MM.1S (cell line): ENCODE data around the gene DCTN3.

Experiments
- DNase-seq: peaks from one replicate; pipeline ENCODE4 v3.0.0-alpha.2; 2015
- H2AFZ ChIP-seq: fragments of 300-600 bp; sonication (generic); 2 replicates; pipeline ENCODE4 v1.6.0; 2016; ENCODE audit warnings: antibody characterized with exemption, low read length
- H3F3A ChIP-seq: fragments of 300-600 bp; sonication (generic); 2 replicates; pipeline ENCODE4 v1.6.1; 2016; ENCODE audit warnings: mild to moderate bottlenecking, antibody characterized with exemption, low read length, moderate library complexity, mixed read lengths; ENCODE audit not compliant: insufficient read depth
- H3K27ac ChIP-seq: fragments of 300-600 bp; sonication (generic); 2 replicates; pipeline ENCODE4 v1.5.1; 2016; ENCODE audit warnings: mild to moderate bottlenecking, low read length
- H3K27me3 ChIP-seq: fragments of 300-600 bp; sonication (generic); replicated peaks from 2 replicates; pipeline ENCODE4 v1.6.0; 2016; ENCODE audit warnings: low read length; ENCODE audit not compliant: insufficient read depth
- H3K36me3 ChIP-seq: fragments of 300-600 bp; sonication (generic); replicated peaks from 2 replicates; pipeline ENCODE4 v1.6.1; 2016; ENCODE audit warnings: mild to moderate bottlenecking, low read length, mixed read lengths; ENCODE audit not compliant: insufficient read depth
- H3K4me1 ChIP-seq: fragments of 300-600 bp; sonication (generic); 2 replicates; pipeline ENCODE4 v1.6.1; 2016; ENCODE audit warnings: low read length, mixed read lengths
- H3K4me2 ChIP-seq: fragments of 300-600 bp; sonication (generic); 2 replicates; pipeline ENCODE4 v1.6.0; 2016; ENCODE audit warnings: low read depth, low read length
- H3K4me3 ChIP-seq: fragments of 300-600 bp; sonication (generic); 2 replicates; pipeline ENCODE4 v1.5.1; 2016; ENCODE audit warnings: low read length, mixed read lengths
- H3K79me2 ChIP-seq: fragments of 300-600 bp; sonication (generic); 2 replicates; pipeline ENCODE4 v1.6.1; 2016; ENCODE audit warnings: mixed run types, low read length, mixed read lengths
- H3K9ac ChIP-seq: fragments of 300-600 bp; sonication (generic); 2 replicates; pipeline ENCODE4 v1.6.1; 2016; ENCODE audit warnings: low read length, mixed read lengths
- H3K9me2 ChIP-seq: fragments of 300-600 bp; sonication (generic); replicated peaks from 2 replicates; pipeline ENCODE4 v1.6.1; 2016; ENCODE audit warnings: mild to moderate bottlenecking, low read length, mixed read lengths; ENCODE audit not compliant: insufficient read depth
- H3K9me3 ChIP-seq: fragments of 300-600 bp; sonication (generic); replicated peaks from 2 replicates; pipeline ENCODE4 v1.6.1; 2016; ENCODE audit warnings: mild to moderate bottlenecking, low read length, mixed read lengths; ENCODE audit not compliant: insufficient read depth
- H4K20me1 ChIP-seq: fragments of 300-600 bp; sonication (generic); 2 replicates; pipeline ENCODE4 v1.6.1; 2016; ENCODE audit warnings: mild to moderate bottlenecking, low read length, moderate library complexity, mixed read lengths; ENCODE audit not compliant: insufficient read depth
- CTCF ChIP-seq: fragments of 300-600 bp; sonication (generic); IDR thresholded peaks from 2 replicates; pipeline ENCODE4 v1.5.1; 2016; ENCODE audit warnings: antibody characterized with exemption, low read length, mixed read lengths
- EZH2 ChIP-seq: fragments of 300-600 bp; sonication (generic); optimal IDR thresholded peaks from 2 replicates; pipeline ENCODE3; 2017; ENCODE audit warnings: low read depth, mild to moderate bottlenecking, antibody characterized with exemption, low read length, mixed read lengths
- EZH2phosphoT487 ChIP-seq: fragments of 300-600 bp; sonication (generic); IDR thresholded peaks from 2 replicates; pipeline ENCODE4 v1.6.1; 2018; ENCODE audit warnings: antibody characterized with exemption, low read length

DCTN3 gene

GRCh38 chr9:34647084-34647403, 26.7 kb upstream of the DCTN3 start:
- Histone ChIP-seq H3K9ac (peak overlapping the region; percentile 80), H3K4me2 (peak overlapping the region; percentile 95), H4K20me1 (no peaks in the 10 kb centered on the region), H2AFZ (peak overlapping the region; percentile 97), H3K27me3 (no peaks in the 10 kb centered on the region), H3K79me2 (peaks cover 22% of the 10 kb centered on the region), H3K36me3 (0 out of 2 replicates have a peak, but pooled peaks cover 3% of the 10 kb centered on the region), H3K9me3 (no peaks in the 10 kb centered on the region), H3K4me3 (peak overlapping the region; percentile 95), H3K4me1 (peaks cover 14% of the 10 kb centered on the region), H3K9me2 (no peaks in the 10 kb centered on the region), H3F3A (peaks cover 15% of the 10 kb centered on the region), H3K27ac (peak overlapping the region; percentile 82; the same call in 1 of the 2 replicates)
- DNase-seq: no peak
- TF ChIP-seq EZH2phosphoT487: no peak
- no peak for TF ChIP-seq EZH2
- no peak for TF ChIP-seq CTCF

GRCh38 chr9:34646211-34647083, 26.2 kb upstream of the DCTN3 start, which contains the start of gene GALT:
Gene GALT (plus strand): TSS chr9:34646675. CDS start chr9:34646705, 30 bp downstream.
- Histone ChIP-seq H3K4me3 (peak within 1 kb of the TSS; percentile 95), H2AFZ (peak within 1 kb of the TSS; percentile 97), H3F3A (peaks cover 12% of the 10 kb centered on the region), H3K9ac (peak within 1 kb of the TSS; percentile 80), H3K27ac (peak within 1 kb of the TSS; percentile 82), H3K4me2 (peak within 1 kb of the TSS; percentile 95), H3K9me3 (no peaks in the 10 kb centered on the region), H3K36me3 (0 out of 2 replicates have a peak, but pooled peaks cover 3% of the 10 kb centered on the region), H3K9me2 (no peaks in the 10 kb centered on the region), H4K20me1 (no peaks in the 10 kb centered on the region), H3K79me2 (peaks cover 22% of the 10 kb centered on the region), H3K27me3 (no peaks in the 10 kb centered on the region), H3K4me1 (peaks cover 14% of the 10 kb centered on the region)
- peak; percentile 95 for DNase-seq
- TF ChIP-seq CTCF: peak; percentile 58
- no peak for TF ChIP-seq EZH2phosphoT487

- no peaks in the 10 kb centered on the region for H3K9me2 ChIP-seq
- no peak overlapping the region for H3K4me3 ChIP-seq
- peaks cover 11% of the 10 kb centered on the region for H3F3A ChIP-seq
- DNase-seq: no peak
- no peaks in the 10 kb centered on the region for H3K27me3 ChIP-seq
- H2AFZ ChIP-seq: no peak overlapping the region
- TF ChIP-seq EZH2phosphoT487: no peak
- TF ChIP-seq CTCF: no peak
- TF ChIP-seq EZH2: no peak
- 0 out of 2 replicates have a peak, but pooled peaks cover 3% of the 10 kb centered on the region for H3K36me3 ChIP-seq
- H3K4me2 ChIP-seq: no peak overlapping the region
- no peaks in the 10 kb centered on the region for H4K20me1 ChIP-seq
- H3K27ac ChIP-seq: no peak overlapping the region
- H3K9ac ChIP-seq: no peak overlapping the region
- H3K79me2 ChIP-seq: peaks cover 22% of the 10 kb centered on the region
- peaks cover 14% of the 10 kb centered on the region for H3K4me1 ChIP-seq
- no peaks in the 10 kb centered on the region for H3K9me3 ChIP-seq
Observed at GRCh38 chr9:34644766-34645314, 24.5 kb upstream of the DCTN3 start.
